Measurements from ENCODE around the gene RASGRP4. TPM values are rescaled to one million over a fixed set of nuclear protein-coding genes. Genes with fewer than 3 reads are reported as not detected.
"Not testable (repeated sequence)": the region's sequence is repeated elsewhere in the genome, so short reads cannot be mapped to it uniquely, and the experiment has no call there.

The RASGRP4 gene
- total and polyA plus RNA-seq, 2 experiments from 2014 or later = 0.35 to 0.80 TPM

GRCh38 chr19:38429055-38429810 lies 3.2 kb upstream of the RASGRP4 start:
- Histone ChIP-seq H3K27me3 (no peaks in the 10 kb centered on the region), H3K4me1 (ENCODE audit: low read depth) (peaks cover 5% of the 10 kb centered on the region), H3K27ac (no peak overlapping the region), H3K36me3 (no peaks in the 10 kb centered on the region), H3K9me3 (ENCODE audit: low read depth) (no peaks in the 10 kb centered on the region), H3K4me3 (no peak overlapping the region)
- no peak for DNase-seq (ENCODE audit: low read depth in 1 of 2, low spot score in 1 of 2)
- no peak for TF ChIP-seq CTCF (IDR thresholded peaks at IDR 0.05; ENCODE audit: low read depth, low read length)

GRCh38 chr19:38427035-38427677 lies 1.1 kb upstream of the RASGRP4 start:
- not testable (repeated sequence) for H3K27ac ChIP-seq; H3K9me3 ChIP-seq (ENCODE audit: low read depth); H3K4me1 ChIP-seq (ENCODE audit: low read depth); DNase-seq (ENCODE audit: low read depth in 1 of 2, low spot score in 1 of 2); H3K36me3 ChIP-seq; H3K4me3 ChIP-seq; H3K27me3 ChIP-seq

- no peak for DNase-seq (ENCODE audit: low read depth in 1 of 2, low spot score in 1 of 2)
- H3K4me3 ChIP-seq = no peak overlapping the region
Measured at GRCh38 chr19:38425222-38425809, 703 bp downstream of the RASGRP4 start.

GRCh38 chr19:38424272-38424671 lies 1.7 kb downstream of the RASGRP4 start:
- Histone ChIP-seq H3K9me3 (ENCODE audit: low read depth) (no peaks in the 10 kb centered on the region), H3K27me3 (peaks cover 6% of the 10 kb centered on the region), H3K36me3 (no peaks in the 10 kb centered on the region), H3K27ac (no peak overlapping the region), H3K4me1 (ENCODE audit: low read depth) (no peaks in the 10 kb centered on the region), H3K4me3 (no peak overlapping the region)
- TF ChIP-seq CTCF (IDR thresholded peaks at IDR 0.05; ENCODE audit: low read depth, low read length) = no peak
- no peak for DNase-seq (ENCODE audit: low read depth in 1 of 2, low spot score in 1 of 2)

More at GRCh38 chr19:38425222-38425809, 703 bp downstream of the RASGRP4 start:
- Histone ChIP-seq H3K9me3 (ENCODE audit: low read depth) (no peaks in the 10 kb centered on the region), H3K36me3 (no peaks in the 10 kb centered on the region), H3K27ac (no peak overlapping the region), H3K27me3 (no peaks in the 10 kb centered on the region), H3K4me1 (ENCODE audit: low read depth) (no peaks in the 10 kb centered on the region)
- no peak for TF ChIP-seq CTCF (IDR thresholded peaks at IDR 0.05; ENCODE audit: low read depth, low read length)

GRCh38 chr19:38422438-38422837 lies 3.6 kb downstream of the RASGRP4 start:
- H3K27ac ChIP-seq = no peak overlapping the region
- H3K4me3 ChIP-seq = no peak overlapping the region
- no peaks in the 10 kb centered on the region for H3K4me1 ChIP-seq (ENCODE audit: low read depth)
- no peak for TF ChIP-seq CTCF (IDR thresholded peaks at IDR 0.05; ENCODE audit: low read depth, low read length)
- no peaks in the 10 kb centered on the region for H3K36me3 ChIP-seq
- H3K9me3 ChIP-seq (ENCODE audit: low read depth) = no peaks in the 10 kb centered on the region
- H3K27me3 ChIP-seq = peaks cover 6% of the 10 kb centered on the region
- no peak for DNase-seq (ENCODE audit: low read depth in 1 of 2, low spot score in 1 of 2)

GRCh38 chr19:38421856-38422255 lies 4.2 kb downstream of the RASGRP4 start:
- no peak for DNase-seq (ENCODE audit: low read depth in 1 of 2, low spot score in 1 of 2)
- H3K36me3 ChIP-seq = no peaks in the 10 kb centered on the region
- H3K9me3 ChIP-seq (ENCODE audit: low read depth) = no peaks in the 10 kb centered on the region
- H3K4me1 ChIP-seq (ENCODE audit: low read depth) = no peaks in the 10 kb centered on the region
- peaks cover 6% of the 10 kb centered on the region for H3K27me3 ChIP-seq
- no peak for TF ChIP-seq CTCF (IDR thresholded peaks at IDR 0.05; ENCODE audit: low read depth, low read length)
- no peak overlapping the region for H3K4me3 ChIP-seq
- H3K27ac ChIP-seq = no peak overlapping the region

Measured in cardiac muscle cell (in vitro differentiated cells and primary cell).